Ovary (tissue), 9 donors: Measurements from ENCODE around the gene STOML2. TPM values are rescaled to one million over a fixed set of nuclear protein-coding genes. Genes with fewer than 3 reads are reported as not detected.

Experiments
- DNase-seq, 5 donors: peaks; one replicate each; pipeline ENCODE4 v3.0.0-alpha.2; 2019 to 2020
- H3K27ac ChIP-seq, 2 donors: fragments of 200-600 bp; one replicate each; pipeline versions ENCODE4 v1.5.1 to v1.8.0; 2019 to 2022
- H3K27me3 ChIP-seq: fragments of 200-600 bp; one replicate; pipeline ENCODE4 v1.8.0; 2022
- H3K36me3 ChIP-seq: fragments of 200-600 bp; sonication (generic); one replicate; pipeline ENCODE4 v1.5.1; 2019
- H3K4me1 ChIP-seq: one replicate; pipeline ENCODE4 v1.8.1; 2013; ENCODE audit warnings: mild to moderate bottlenecking, moderate library complexity; ENCODE audit not compliant: insufficient read depth
- H3K4me3 ChIP-seq: fragments of 200-600 bp; sonication (generic); one replicate; pipeline ENCODE4 v1.5.1; 2017
- H3K9me3 ChIP-seq, 2 donors: fragments of 200-600 bp in 1 of 2; sonication (generic) in 1 of 2; one replicate each; pipeline versions ENCODE4 v1.5.1 to v1.8.1; 2013 to 2019; ENCODE audit warnings: mild to moderate bottlenecking in 1 of 2, moderate library complexity in 1 of 2
- CTCF ChIP-seq, 3 donors: fragments of 450-650 bp in 2 of 3; fragments of 200-600 bp in 1 of 3; IDR thresholded peaks; one replicate each; pipeline versions ENCODE4 v1.5.1 to v1.8.0; 2016 to 2022; ENCODE audit warnings: antibody characterized with exemption in 3 of 3, mild to moderate bottlenecking in 1 of 3
- EP300 ChIP-seq: sonication (generic); formaldehyde crosslinking; IDR thresholded peaks from one replicate; pipeline ENCODE4 v1.6.1; 2017; ENCODE audit warnings: antibody characterized with exemption
- POLR2A ChIP-seq: fragments of 450-650 bp; IDR thresholded peaks from one replicate; pipeline ENCODE4 v1.6.1; 2017; ENCODE audit warnings: antibody characterized with exemption, mild to moderate bottlenecking, moderate library complexity
- WGBS, 3 donors: extraction: QIAGEN DNeasy Blood & Tissue Kit in 1 of 3; methylation state at CpG; one replicate each; pipeline versions ENCODE4 v1.1.5 to v1.1.7; 2013 to 2017; 5-methylcytosine and 5-hydroxymethylcytosine counted together
- intact Hi-C, 4 donors: fragments of 100-400 bp; cut with DNase I; formaldehyde crosslinking; loops; one replicate each; pipeline versions ENCODE4 v1.11.0 to v1.15.1; 2022 to 2023
- polyA plus RNA-seq, 2 donors: library from polyadenylated mRNA; stranded (reverse); fragments of 200-250 nt in 1 of 2; fragments of 350-450 nt in 1 of 2; fragmentation: Illumina TruSeq in 1 of 2; extraction: RNeasy Lipid Tissue Mini Kit (QIAGEN cat#74804) in 1 of 2; gene quantifications; one replicate each; pipeline ENCODE4 v1.2.3, GENCODE V29; 2013 to 2014
- total RNA-seq, 7 donors: library from RNA; depleted of rRNA in 2 of 7; stranded (reverse); fragments of >200 nt in 2 of 7; fragmentation: NEBNext Ultra II Directional in 3 of 7; extraction: Animal tissue kit (Norgen Biotek cat#: 25700) in 3 of 7; gene quantifications; one replicate each; pipeline versions ENCODE4 v1.1.0 to v1.2.4, GENCODE V29; 2016 to 2023
- donor health status: DM: no; HTN: no; CAD: no; lungs with moderate emphysema.
- donor health status: DM: no; HTN: no; CAD: no.
- donor health status: Bipolar disorder and iron deficiency.
- donor health status: DM: yes; HTN: yes; CAD: no.
- donor health status: DM: no; HTN: no; CAD: no.
- donor health status: DM: yes; HTN: yes; CAD: no.

Gene STOML2
- total and polyA plus RNA-seq, 9 donors = 70.1 to 97.7 (median 82.0) TPM

- TF ChIP-seq EP300 = no peak
- Histone ChIP-seq H3K9me3 (no peaks in the 10 kb centered on the region), H3K36me3 (no peaks in the 10 kb centered on the region), H3K27ac (no peak overlapping the region), H3K27me3 (no peaks in the 10 kb centered on the region), H3K4me3 (no peak overlapping the region), H3K4me1 (no peaks in the 10 kb centered on the region)
- intact Hi-C loops = no loop called here
- 64 to 73% (median 67%) methylated on average over 5 of the region's 5 CpGs for WGBS, 3 donors
- no peak for DNase-seq
Measured at GRCh38 chr9:35054185-35054835, 48.6 kb downstream of the STOML2 start.

- no peak overlapping the region for H3K4me3 ChIP-seq
- H3K9me3 ChIP-seq = no peaks in the 10 kb centered on the region
- H3K27ac ChIP-seq = no peak overlapping the region
- DNase-seq = peak in 2 of 5 donors; percentile 34 to 41
- no peaks in the 10 kb centered on the region for H3K4me1 ChIP-seq
- WGBS, 3 donors = 86 to 88% (median 86%) methylated on average over 7 of the region's 7 CpGs
- H3K27me3 ChIP-seq = no peaks in the 10 kb centered on the region
- H3K36me3 ChIP-seq = no peaks in the 10 kb centered on the region
- intact Hi-C loops = no loop called here
- TF ChIP-seq CTCF (IDR thresholded peaks at IDR 0.05) (peak in 1 of 3 donors; percentile 9), POLR2A (no peak)
Measured at GRCh38 chr9:35051069-35051967, 51.6 kb downstream of the STOML2 start.

Other genes starting within 250 kb of the STOML2 start
- 1 to 10 TPM in 1 of 7 donors, under 1 TPM in 5, not detected in 1; 0.20 to 1.0 (median 0.45) TPM for gene PHF24, start 144.8 kb downstream of the STOML2 start, total RNA-seq
- under 1 TPM; 0.10 to 0.42 TPM for gene PHF24, start 144.8 kb downstream of the STOML2 start, polyA plus RNA-seq
- 10 to 100 TPM in 4 of 7 donors, 1 to 10 TPM in 3; 6.4 to 21.0 (median 11.8) TPM for gene DNAJB5, start 113.4 kb downstream of the STOML2 start, total RNA-seq
- 10 to 100 TPM in 1 of 2 donors, 1 to 10 TPM in 1; 5.7 to 23.0 TPM for gene DNAJB5, start 113.4 kb downstream of the STOML2 start, polyA plus RNA-seq
- gene VCP, start 30.5 kb downstream of the STOML2 start, total RNA-seq = 100 to 1,000 TPM in 6 of 7 donors, 10 to 100 TPM in 1; 78.0 to 178 (median 149) TPM
- 100 to 1,000 TPM in 1 of 2 donors, 10 to 100 TPM in 1; 91.6 to 276 TPM for gene VCP, start 30.5 kb downstream of the STOML2 start, polyA plus RNA-seq
- 10 to 100 TPM in 5 of 7 donors, 1 to 10 TPM in 2; 6.7 to 17.2 (median 12.4) TPM for gene FANCG, start 23.2 kb downstream of the STOML2 start, total RNA-seq
- gene FANCG, start 23.2 kb downstream of the STOML2 start, polyA plus RNA-seq = 10 to 100 TPM; 10.8 to 26.1 TPM
- gene PIGO, start 6.5 kb downstream of the STOML2 start, total RNA-seq = 10 to 100 TPM; 12.9 to 22.8 (median 19.6) TPM
- 10 to 100 TPM; 13.1 to 20.4 TPM for gene PIGO, start 6.5 kb downstream of the STOML2 start, polyA plus RNA-seq
- gene ATOSB, start 12.7 kb upstream of the STOML2 start, total RNA-seq = 1 to 10 TPM; 2.5 to 9.5 (median 6.9) TPM
- gene ATOSB, start 12.7 kb upstream of the STOML2 start, polyA plus RNA-seq = 10 to 100 TPM in 1 of 2 donors, 1 to 10 TPM in 1; 7.1 to 12.2 TPM
- 10 to 100 TPM in 6 of 7 donors, 1 to 10 TPM in 1; 8.0 to 22.2 (median 16.6) TPM for gene UNC13B, start 58.9 kb upstream of the STOML2 start, total RNA-seq
- 10 to 100 TPM in 1 of 2 donors, 1 to 10 TPM in 1; 5.7 to 30.2 TPM for gene UNC13B, start 58.9 kb upstream of the STOML2 start, polyA plus RNA-seq